Body of pancreas (tissue), 4 donors: Measurements from ENCODE around the gene SGO2.

Experiments
- CTCF ChIP-seq, 7 experiments: fragments of 450-650 bp in 4 of 7; fragments of 200-600 bp in 3 of 7; sonication (generic) in 3 of 7; IDR thresholded peaks; one replicate each; pipeline ENCODE4 v1.5.1; 2016 to 2019; ENCODE audit warnings: antibody characterized with exemption in 7 of 7
- POLR2A ChIP-seq, 3 donors: fragments of 450-650 bp; IDR thresholded peaks; one replicate each; pipeline ENCODE4 v1.6.1; 2016; ENCODE audit warnings: antibody characterized with exemption in 3 of 3, mild to moderate bottlenecking in 2 of 3

- no peak for TF ChIP-seq CTCF (IDR thresholded peaks at IDR 0.05)
- no peak for TF ChIP-seq POLR2A (IDR thresholded peaks at IDR 0.05)
Measured at GRCh38 chr2:200509235-200509611, 16.8 kb upstream of the SGO2 start.
